ENCODE results near the gene SLC9A1. TPM values are rescaled to one million over a fixed set of nuclear protein-coding genes. Genes with fewer than 3 reads are reported as not detected.

SLC9A1 gene
- total RNA-seq, 1 experiment from 2014 or later, result 21.7 TPM

- RAD21 ChIA-PET (ENCODE audit: low non-redundant PET in 1 of 2, low total read pairs in 2 of 2, uncharacterized antibody in 2 of 2, unreplicated experiment in 2 of 2), result interaction anchor here in 1 of 2 experiments (0.7 kb wide), 1 partner anchor 197 kb away, joined by 3 read pairs; no protein-coding TSS in a partner anchor
- no TSS peak for BruUV-seq (replicated peaks)
- DNase-seq (ENCODE audit: low read depth, low spot score), result no peak
- Histone ChIP-seq H2AFZ (ENCODE audit: low read depth, low read length, poor library complexity, severe bottlenecking) (no peak overlapping the region), H3K4me1 (ENCODE audit: control insufficient read depth in 1 of 2, insufficient read depth in 2 of 2, low read length in 2 of 2) (peaks cover 2 to 27% of the 10 kb centered on the region in 2 experiments; a peak in 3 of 4 replicates), H3K4me2 (ENCODE audit: low read length) (peak overlapping the region; percentile 37), H3K79me2 (ENCODE audit: insufficient read depth, low read length) (no peaks in the 10 kb centered on the region), H3K27me3 (ENCODE audit: insufficient read depth, low read length) (no peaks in the 10 kb centered on the region), H3K36me3 (ENCODE audit: control insufficient read depth in 1 of 2, insufficient read depth in 2 of 2, low read length in 2 of 2) (no peaks in the 10 kb centered on the region), H3K4me3 (replicated peaks in 1 of 2; ENCODE audit: low read depth in 1 of 2, low read length in 2 of 2) (no peak overlapping the region), H4K20me1 (ENCODE audit: insufficient read depth) (no peaks in the 10 kb centered on the region), H3K9me2 (ENCODE audit: insufficient read depth) (no peaks in the 10 kb centered on the region), H3K9ac (ENCODE audit: low read length) (no peak overlapping the region), H3K27ac (ENCODE audit: low read depth, low read length) (no peak overlapping the region; the same call in 1 of the 2 replicates), H3K9me3 (ENCODE audit: control insufficient read depth in 1 of 2, insufficient read depth in 1 of 2, low read depth in 1 of 2, low read length in 2 of 2) (no peaks in the 10 kb centered on the region)
- ATAC-seq, result no peak
- POLR2A ChIA-PET, result no interaction called here
- TF ChIP-seq ZFX (IDR thresholded peaks at IDR 0.05), result no peak
- no peak for TF ChIP-seq SIN3A (IDR thresholded peaks at IDR 0.05; ENCODE audit: low read depth)
- TF ChIP-seq ZBTB33 (IDR thresholded peaks at IDR 0.05; ENCODE audit: extremely low read depth, insufficient replicate concordance, low read length), result no peak
- intact Hi-C loops (cut with micrococcal nuclease), result no loop called here
- CTCF ChIA-PET, result interaction anchor here (1.4 to 3.5 kb wide), 2 partner anchors 179 to 291 kb away, joined by 3 to 31 read pairs; no protein-coding TSS in a partner anchor
Measured at GRCh38 chr1:27105018-27105417, 49.9 kb downstream of the SLC9A1 start.

DNA sequence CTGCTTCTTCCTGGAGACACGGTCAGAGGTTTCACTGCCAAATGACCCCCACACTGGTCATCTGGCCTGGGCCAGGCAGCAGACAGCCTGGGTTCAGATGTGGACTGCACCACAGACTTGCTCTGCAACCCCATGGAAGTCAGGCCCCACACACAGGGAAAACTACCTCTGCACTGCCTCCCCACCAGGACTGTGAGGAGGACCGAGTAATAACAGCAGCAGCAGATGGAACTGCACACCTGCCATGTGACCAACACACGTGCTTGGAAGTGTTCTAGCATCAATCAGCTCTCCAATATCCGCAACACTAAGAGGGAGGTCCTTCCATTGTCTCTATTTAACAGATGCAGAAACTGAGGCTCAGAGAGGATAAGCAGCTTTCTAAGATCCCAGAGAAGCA, 51.4 kb downstream of the SLC9A1 start:
- no peak overlapping the region for H3K9ac ChIP-seq (ENCODE audit: low read length)
- intact Hi-C loops (cut with micrococcal nuclease), result no loop called here
- no peaks in the 10 kb centered on the region for H3K27me3 ChIP-seq (ENCODE audit: insufficient read depth, low read length)
- H3K9me3 ChIP-seq (ENCODE audit: control insufficient read depth in 1 of 2, insufficient read depth in 1 of 2, low read depth in 1 of 2, low read length in 2 of 2), result no peaks in the 10 kb centered on the region
- ChIA-PET POLR2A (no interaction called here), CTCF (interaction anchor here (1.0 to 11.1 kb wide), 7 partner anchors 9 to 230 kb away, joined by 3 to 219 read pairs (median 9); no protein-coding TSS in a partner anchor), RAD21 (ENCODE audit: low non-redundant PET in 1 of 2, low total read pairs in 2 of 2, uncharacterized antibody in 2 of 2, unreplicated experiment in 2 of 2) (no interaction called here)
- H3K4me1 ChIP-seq (ENCODE audit: control insufficient read depth in 1 of 2, insufficient read depth in 2 of 2, low read length in 2 of 2), result peaks cover 9 to 42% of the 10 kb centered on the region in 2 experiments
- DNase-seq (ENCODE audit: low read depth, low spot score) (no peak), ATAC-seq (no peak)
- H3K9me2 ChIP-seq (ENCODE audit: insufficient read depth), result no peaks in the 10 kb centered on the region
- no peaks in the 10 kb centered on the region for H3K79me2 ChIP-seq (ENCODE audit: insufficient read depth, low read length)
- H2AFZ ChIP-seq (ENCODE audit: low read depth, low read length, poor library complexity, severe bottlenecking), result no peak overlapping the region
- no peaks in the 10 kb centered on the region for H4K20me1 ChIP-seq (ENCODE audit: insufficient read depth)
- no peak overlapping the region for H3K4me3 ChIP-seq (replicated peaks in 1 of 2; ENCODE audit: low read depth in 1 of 2, low read length in 2 of 2)
- no peak overlapping the region for H3K27ac ChIP-seq (ENCODE audit: low read depth, low read length)
- no peak overlapping the region for H3K4me2 ChIP-seq (ENCODE audit: low read length)
- H3K36me3 ChIP-seq (ENCODE audit: control insufficient read depth in 1 of 2, insufficient read depth in 2 of 2, low read length in 2 of 2), result no peaks in the 10 kb centered on the region
- no TSS peak for BruUV-seq (replicated peaks)
- TF ChIP-seq JUND (IDR thresholded peaks at IDR 0.05), result no peak
- TF ChIP-seq ZFX (IDR thresholded peaks at IDR 0.05), result no peak
- TF ChIP-seq EZH2 (IDR thresholded peaks at IDR 0.05), result no peak
- TF ChIP-seq EGR1 (IDR thresholded peaks at IDR 0.05; ENCODE audit: low read depth), result no peak
- TF ChIP-seq SRF (IDR thresholded peaks at IDR 0.05; ENCODE audit: low read depth), result no peak
- no peak for TF ChIP-seq POLR2AphosphoS5 (IDR thresholded peaks at IDR 0.05; ENCODE audit: low read depth, low read length)
- TF ChIP-seq POLR2A (IDR thresholded peaks at IDR 0.05; ENCODE audit: borderline replicate concordance, extremely low read depth, insufficient read depth, insufficient read length), result no peak
- no peak for TF ChIP-seq ZNF274 (IDR thresholded peaks at IDR 0.05; ENCODE audit: low read depth, low read length)
- no peak for TF ChIP-seq MAX (IDR thresholded peaks at IDR 0.05)
- TF ChIP-seq FOSL1 (IDR thresholded peaks at IDR 0.05; ENCODE audit: low read depth), result no peak
- no peak for TF ChIP-seq SP1 (IDR thresholded peaks at IDR 0.05; ENCODE audit: low read depth)
- no peak for TF ChIP-seq SIN3A (IDR thresholded peaks at IDR 0.05; ENCODE audit: low read depth)
- no peak for TF ChIP-seq ATF3 (IDR thresholded peaks at IDR 0.05)
- no peak for TF ChIP-seq REST (IDR thresholded peaks at IDR 0.05; ENCODE audit: low read depth)
- no peak for TF ChIP-seq CEBPB (IDR thresholded peaks at IDR 0.05; ENCODE audit: low read depth)
